SK-N-SH (cell line): ENCODE data around the gene DOK6. TPM values are rescaled to one million over a fixed set of nuclear protein-coding genes. Genes with fewer than 3 reads are reported as not detected.

ENCODE experiments used
- CTCF ChIA-PET: fragments of 300-600, 350-600 bp; formaldehyde crosslinking; extraction: SDS; loops from one replicate; lab custom pipeline; 2021; lab: Yijun Ruan, JAX
- POLR2A ChIA-PET: fragments of 350-600 bp; sonication (Branson Sonifier 250); formaldehyde crosslinking; extraction: SDS; loops from one replicate; lab custom pipeline; 2020; ENCODE audit warnings: antibody characterized with exemption, inconsistent platforms; lab: Yijun Ruan, JAX
- DNase-seq: peaks from one replicate; pipeline ENCODE4 v3.0.0; 2012
- H2AFZ ChIP-seq: fragments of 200-600 bp; sonication (generic); 2 replicates; pipeline ENCODE4 v1.8.1; 2016; ENCODE audit warnings: antibody characterized with exemption, mild to moderate bottlenecking, low read depth
- H3F3A ChIP-seq: fragments of 200-600 bp; sonication (generic); replicated peaks from 2 replicates; pipeline ENCODE3; 2016; ENCODE audit warnings: antibody characterized with exemption, mild to moderate bottlenecking; ENCODE audit not compliant: insufficient read depth
- H3K27ac ChIP-seq, 2 experiments: fragments of 200-500 bp in 1 of 2; fragments of 200-600 bp in 1 of 2; sonication (Bioruptor generic) in 1 of 2; sonication (generic), shearing (Covaris generic) in 1 of 2; 2 replicates each; pipeline versions ENCODE4 v1.5.1 to v1.6.1; 2014 to 2016; ENCODE audit warnings: low read depth in 2 of 2, inconsistent platforms in 1 of 2, low read length in 1 of 2, mild to moderate bottlenecking in 1 of 2, mixed read lengths in 1 of 2
- H3K27me3 ChIP-seq: fragments of 200-600 bp; sonication (generic), shearing (Covaris generic); 2 replicates; pipeline ENCODE4 v1.6.1; 2016; ENCODE audit warnings: mixed run types; ENCODE audit not compliant: insufficient read depth
- H3K36me3 ChIP-seq, 2 experiments: fragments of 200-500 bp in 1 of 2; fragments of 200-600 bp in 1 of 2; sonication (Bioruptor generic) in 1 of 2; sonication (generic) in 1 of 2; replicated peaks in 1 of 2; 2 replicates each; pipeline versions ENCODE3 to v1.5.1; 2014 to 2016; ENCODE audit warnings: low read length in 1 of 2, mild to moderate bottlenecking in 1 of 2; ENCODE audit not compliant: insufficient read depth in 2 of 2, control insufficient read depth in 1 of 2
- H3K4me1 ChIP-seq, 2 experiments: fragments of 200-500 bp in 1 of 2; fragments of 200-600 bp in 1 of 2; sonication (Bioruptor generic) in 1 of 2; sonication (generic), shearing (Covaris generic) in 1 of 2; 2 replicates each; pipeline versions ENCODE4 v1.5.1 to v1.6.1; 2014 to 2016; ENCODE audit warnings: low read depth in 1 of 2, low read length in 1 of 2, mixed run types in 1 of 2; ENCODE audit not compliant: insufficient read depth in 2 of 2, control insufficient read depth in 1 of 2
- H3K4me2 ChIP-seq: fragments of 200-600 bp; sonication (generic), shearing (Covaris generic); 2 replicates; pipeline ENCODE4 v1.6.1; 2017; ENCODE audit warnings: mixed run types
- H3K4me3 ChIP-seq, 2 experiments: fragments of 200-500 bp in 1 of 2; fragments of 200-600 bp in 1 of 2; sonication (Bioruptor generic) in 1 of 2; sonication (generic), shearing (Covaris generic) in 1 of 2; 2 replicates each; pipeline versions ENCODE4 v1.5.1 to v1.8.1; 2014 to 2016; ENCODE audit warnings: low read depth in 2 of 2, inconsistent platforms in 1 of 2, low read length in 1 of 2, mild to moderate bottlenecking in 1 of 2, mixed read lengths in 1 of 2, moderate library complexity in 1 of 2
- H3K79me2 ChIP-seq: fragments of 200-600 bp; sonication (generic); 2 replicates; pipeline ENCODE4 v1.8.1; 2017; ENCODE audit warnings: mild to moderate bottlenecking; ENCODE audit not compliant: insufficient read depth
- H3K9ac ChIP-seq: fragments of 200-600 bp; sonication (generic); 2 replicates; pipeline ENCODE4 v1.6.1; 2017; ENCODE audit warnings: mixed run types
- H3K9me2 ChIP-seq: fragments of 200-600 bp; sonication (generic); 2 replicates; pipeline ENCODE4 v1.6.1; 2017; ENCODE audit warnings: mixed run types
- H3K9me3 ChIP-seq: fragments of 200-600 bp; sonication (generic); 2 replicates; pipeline ENCODE4 v1.6.1; 2017; ENCODE audit warnings: mixed run types, mild to moderate bottlenecking, moderate library complexity
- H4K20me1 ChIP-seq: fragments of 200-600 bp; sonication (generic); 2 replicates; pipeline ENCODE4 v1.6.1; 2017; ENCODE audit warnings: mild to moderate bottlenecking, mixed run types; ENCODE audit not compliant: insufficient read depth
- CTCF ChIP-seq: fragments of 200-600 bp; sonication (generic); IDR thresholded peaks from 2 replicates; pipeline ENCODE4 v1.6.1; 2017; ENCODE audit warnings: antibody characterized with exemption, mild to moderate bottlenecking, moderate library complexity
- EP300 ChIP-seq, 2 experiments: IDR thresholded peaks; 2 replicates each; pipeline versions ENCODE4 v1.4.0 to v1.6.1; 2012; ENCODE audit warnings: borderline replicate concordance in 1 of 2, low read depth in 1 of 2, low read length in 1 of 2
- FOSL2 ChIP-seq: IDR thresholded peaks from 2 replicates; pipeline ENCODE4 v1.4.0; 2012; ENCODE audit warnings: low read depth, mild to moderate bottlenecking, moderate library complexity, borderline replicate concordance
- FOXM1 ChIP-seq: IDR thresholded peaks from 2 replicates; pipeline ENCODE4 v1.4.0; 2012; ENCODE audit warnings: low read depth, mild to moderate bottlenecking
- GABPA ChIP-seq: IDR thresholded peaks from 2 replicates; pipeline ENCODE4 v1.4.0; 2012; ENCODE audit warnings: low read depth, mild to moderate bottlenecking
- JUND ChIP-seq: IDR thresholded peaks from 2 replicates; pipeline ENCODE4 v1.4.0; 2012
- MAX ChIP-seq: IDR thresholded peaks from 2 replicates; pipeline ENCODE4 v1.4.0; 2012; ENCODE audit warnings: low read depth
- MEF2A ChIP-seq: IDR thresholded peaks from 2 replicates; pipeline ENCODE4 v1.4.0; 2012; ENCODE audit warnings: low read depth, borderline replicate concordance
- MXI1 ChIP-seq: IDR thresholded peaks from 2 replicates; pipeline ENCODE4 v1.6.1; 2012; ENCODE audit warnings: mild to moderate bottlenecking, low read depth, low read length, improper control_type of control experiment
- NRF1 ChIP-seq: IDR thresholded peaks from 2 replicates; pipeline ENCODE4 v1.6.1; 2012; ENCODE audit warnings: low read depth, mild to moderate bottlenecking, low read length
- POLR2AphosphoS5 ChIP-seq: IDR thresholded peaks from 2 replicates; pipeline ENCODE4 v1.6.1; 2012; ENCODE audit warnings: low read depth, low read length
- RCOR1 ChIP-seq: fragments of 150-350 bp; IDR thresholded peaks from 2 replicates; pipeline ENCODE4 v1.6.1; 2017; ENCODE audit warnings: antibody characterized with exemption, low read length
- RXRA ChIP-seq: IDR thresholded peaks from 2 replicates; pipeline ENCODE4 v1.4.0; 2012; ENCODE audit warnings: low read depth, mild to moderate bottlenecking, borderline replicate concordance
- SIN3A ChIP-seq: IDR thresholded peaks from 2 replicates; pipeline ENCODE4 v1.6.1; 2012; ENCODE audit warnings: low read depth, mild to moderate bottlenecking, low read length, moderate library complexity, borderline replicate concordance
- SMC3 ChIP-seq: IDR thresholded peaks from 2 replicates; pipeline ENCODE4 v1.6.1; 2012; ENCODE audit warnings: low read depth, low read length, improper control_type of control experiment
- USF1 ChIP-seq: IDR thresholded peaks from 2 replicates; pipeline ENCODE4 v1.4.0; 2012; ENCODE audit warnings: low read depth, borderline replicate concordance
- WGBS: methylation state at CpG from one replicate; pipeline ENCODE4 v1.1.6; 2017; ENCODE audit warnings: low lambda C conversion rate; 5-methylcytosine and 5-hydroxymethylcytosine counted together
- polyA plus RNA-seq, 3 experiments: library from polyadenylated mRNA; depleted of rRNA; stranded (reverse); fragments of >200 nt; gene quantifications; 2 replicates each; pipeline ENCODE4 v1.2.3, GENCODE V29; 2012
- TF ChIP-seq, protein P1 (sequence below): fragments of 150-350 bp; IDR thresholded peaks from 2 replicates; pipeline ENCODE4 v1.6.1; 2017; ENCODE audit warnings: antibody characterized with exemption, low read length, low read depth, borderline replicate concordance
- TF ChIP-seq, protein P2 (sequence below): IDR thresholded peaks from 2 replicates; pipeline ENCODE4 v1.6.1; 2012; ENCODE audit warnings: mild to moderate bottlenecking, low read depth, low read length, moderate library complexity

DOK6 gene
- polyA plus RNA-seq, 1 of the 3 experiments (the other 2 are of a cell fraction), result 3.9 TPM

GRCh38 chr18:69523582-69523981 lies 122.9 kb downstream of the DOK6 start:
- peaks cover 4% of the 10 kb centered on the region for H3F3A ChIP-seq
- no peaks in the 10 kb centered on the region for H3K27me3 ChIP-seq
- H4K20me1 ChIP-seq, result no peaks in the 10 kb centered on the region
- H3K36me3 ChIP-seq, result no peaks in the 10 kb centered on the region
- no peaks in the 10 kb centered on the region for H3K9me3 ChIP-seq
- 76% methylated on average over 3 of the region's 3 CpGs for WGBS
- H3K27ac ChIP-seq, result no peak overlapping the region
- H3K4me3 ChIP-seq, result no peak overlapping the region
- no peak for DNase-seq
- no peaks in the 10 kb centered on the region; a peak in 1 of 4 replicates for H3K4me1 ChIP-seq
- H3K9me2 ChIP-seq, result no peaks in the 10 kb centered on the region
- H3K79me2 ChIP-seq, result no peaks in the 10 kb centered on the region
- H3K9ac ChIP-seq, result no peak overlapping the region
- ChIA-PET CTCF (interaction anchor here (0.6 kb wide), 1 partner anchor 199 kb away, joined by 3 read pairs; no protein-coding TSS in a partner anchor), POLR2A (no interaction called here)
- TF ChIP-seq NRF1 (no peak), FOSL2 (no peak), MEF2A (no peak), POLR2AphosphoS5 (no peak), JUND (no peak), MAX (no peak), CTCF (no peak), MXI1 (no peak), GABPA (no peak), RCOR1 (no peak), SMC3 (no peak), RXRA (no peak), FOXM1 (no peak), EP300 (IDR thresholded peaks at IDR 0.05; ENCODE audit: borderline replicate concordance in 1 of 2, low read depth in 1 of 2, low read length in 1 of 2) (no peak), USF1 (no peak), SIN3A (no peak)
- TF ChIP-seq, protein P1, sequence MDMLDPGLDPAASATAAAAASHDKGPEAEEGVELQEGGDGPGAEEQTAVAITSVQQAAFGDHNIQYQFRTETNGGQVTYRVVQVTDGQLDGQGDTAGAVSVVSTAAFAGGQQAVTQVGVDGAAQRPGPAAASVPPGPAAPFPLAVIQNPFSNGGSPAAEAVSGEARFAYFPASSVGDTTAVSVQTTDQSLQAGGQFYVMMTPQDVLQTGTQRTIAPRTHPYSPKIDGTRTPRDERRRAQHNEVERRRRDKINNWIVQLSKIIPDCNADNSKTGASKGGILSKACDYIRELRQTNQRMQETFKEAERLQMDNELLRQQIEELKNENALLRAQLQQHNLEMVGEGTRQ, result no peak
- TF ChIP-seq, protein P2, sequence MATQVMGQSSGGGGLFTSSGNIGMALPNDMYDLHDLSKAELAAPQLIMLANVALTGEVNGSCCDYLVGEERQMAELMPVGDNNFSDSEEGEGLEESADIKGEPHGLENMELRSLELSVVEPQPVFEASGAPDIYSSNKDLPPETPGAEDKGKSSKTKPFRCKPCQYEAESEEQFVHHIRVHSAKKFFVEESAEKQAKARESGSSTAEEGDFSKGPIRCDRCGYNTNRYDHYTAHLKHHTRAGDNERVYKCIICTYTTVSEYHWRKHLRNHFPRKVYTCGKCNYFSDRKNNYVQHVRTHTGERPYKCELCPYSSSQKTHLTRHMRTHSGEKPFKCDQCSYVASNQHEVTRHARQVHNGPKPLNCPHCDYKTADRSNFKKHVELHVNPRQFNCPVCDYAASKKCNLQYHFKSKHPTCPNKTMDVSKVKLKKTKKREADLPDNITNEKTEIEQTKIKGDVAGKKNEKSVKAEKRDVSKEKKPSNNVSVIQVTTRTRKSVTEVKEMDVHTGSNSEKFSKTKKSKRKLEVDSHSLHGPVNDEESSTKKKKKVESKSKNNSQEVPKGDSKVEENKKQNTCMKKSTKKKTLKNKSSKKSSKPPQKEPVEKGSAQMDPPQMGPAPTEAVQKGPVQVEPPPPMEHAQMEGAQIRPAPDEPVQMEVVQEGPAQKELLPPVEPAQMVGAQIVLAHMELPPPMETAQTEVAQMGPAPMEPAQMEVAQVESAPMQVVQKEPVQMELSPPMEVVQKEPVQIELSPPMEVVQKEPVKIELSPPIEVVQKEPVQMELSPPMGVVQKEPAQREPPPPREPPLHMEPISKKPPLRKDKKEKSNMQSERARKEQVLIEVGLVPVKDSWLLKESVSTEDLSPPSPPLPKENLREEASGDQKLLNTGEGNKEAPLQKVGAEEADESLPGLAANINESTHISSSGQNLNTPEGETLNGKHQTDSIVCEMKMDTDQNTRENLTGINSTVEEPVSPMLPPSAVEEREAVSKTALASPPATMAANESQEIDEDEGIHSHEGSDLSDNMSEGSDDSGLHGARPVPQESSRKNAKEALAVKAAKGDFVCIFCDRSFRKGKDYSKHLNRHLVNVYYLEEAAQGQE, result no peak
- H2AFZ ChIP-seq, result no peak overlapping the region
- no peak overlapping the region for H3K4me2 ChIP-seq
